Keratinocyte (primary cell): ENCODE results near the gene NOSIP. TPM values are rescaled to one million over a fixed set of nuclear protein-coding genes. Genes with fewer than 3 reads are reported as not detected.

Experiments
- DNase-seq: peaks from one replicate; pipeline ENCODE4 v3.0.0-alpha.2; 2011; ENCODE audit warnings: low read depth, missing footprints, low spot score
- FAIRE-seq: peaks from 2 replicates; lab custom pipeline; 2011; peaks lifted over from hg19 to GRCh38; lab: Jason Lieb, UNC
- H2AFZ ChIP-seq: 2 replicates; pipeline ENCODE4 v1.6.0; 2012; ENCODE audit warnings: low read length, control low read depth, inconsistent platforms; ENCODE audit not compliant: control insufficient read depth
- H3K27ac ChIP-seq: 2 replicates; pipeline ENCODE4 v1.5.1; 2011; ENCODE audit warnings: low read length; ENCODE audit not compliant: control insufficient read depth, insufficient read depth
- H3K27me3 ChIP-seq: 3 replicates; pipeline ENCODE4 v1.6.0; 2011; ENCODE audit warnings: low read length; ENCODE audit not compliant: control insufficient read depth, insufficient read depth; ENCODE audit errors: extremely low read depth
- H3K36me3 ChIP-seq, 2 experiments: 2 replicates in 1 of 2; 3 replicates in 1 of 2; pipeline ENCODE4 v1.5.1; 2011; ENCODE audit warnings: low read length in 2 of 2, mild to moderate bottlenecking in 1 of 2; ENCODE audit not compliant: control insufficient read depth in 2 of 2, insufficient read depth in 2 of 2; ENCODE audit errors: extremely low read depth in 1 of 2
- H3K4me1 ChIP-seq: 3 replicates; pipeline ENCODE4 v1.5.1; 2011; ENCODE audit warnings: low read length; ENCODE audit not compliant: control insufficient read depth, insufficient read depth; ENCODE audit errors: extremely low read depth
- H3K4me2 ChIP-seq: 3 replicates; pipeline ENCODE4 v1.6.0; 2011; ENCODE audit warnings: low read depth, low read length; ENCODE audit not compliant: control insufficient read depth, insufficient read depth; ENCODE audit errors: extremely low read depth
- H3K4me3 ChIP-seq, 3 experiments: fragments of 200-600 bp in 1 of 3; sonication (generic) in 1 of 3; 2 replicates in 2 of 3; 3 replicates in 1 of 3; pipeline ENCODE4 v1.5.1; 2011 to 2016; ENCODE audit warnings: low read length in 3 of 3, mild to moderate bottlenecking in 3 of 3, control low read depth in 2 of 3, inconsistent platforms in 1 of 3, low read depth in 1 of 3, mixed read lengths in 1 of 3, mixed run types in 1 of 3, moderate library complexity in 1 of 3; ENCODE audit not compliant: control insufficient read depth in 2 of 3, insufficient read depth in 2 of 3; ENCODE audit errors: extremely low read depth in 1 of 3
- H3K79me2 ChIP-seq: 2 replicates; pipeline ENCODE4 v1.6.0; 2012; ENCODE audit warnings: low read length; ENCODE audit not compliant: control insufficient read depth, insufficient read depth
- H3K9ac ChIP-seq: 3 replicates; pipeline ENCODE4 v1.6.0; 2011; ENCODE audit warnings: low read length; ENCODE audit not compliant: control insufficient read depth, insufficient read depth; ENCODE audit errors: extremely low read depth
- H3K9me1 ChIP-seq: 3 replicates; pipeline ENCODE4 v1.6.0; 2011; ENCODE audit warnings: low read length; ENCODE audit not compliant: control insufficient read depth, insufficient read depth; ENCODE audit errors: extremely low read depth
- H3K9me3 ChIP-seq: 2 replicates; pipeline ENCODE4 v1.5.1; 2012; ENCODE audit warnings: low read depth, low read length; ENCODE audit not compliant: control insufficient read depth
- H4K20me1 ChIP-seq: 3 replicates; pipeline ENCODE4 v1.6.0; 2011; ENCODE audit warnings: low read length; ENCODE audit not compliant: control insufficient read depth, insufficient read depth; ENCODE audit errors: extremely low read depth
- EZH2 ChIP-seq: IDR thresholded peaks from one replicate; pipeline ENCODE4 v1.6.1; 2012; ENCODE audit warnings: inconsistent platforms, mild to moderate bottlenecking, low read length, moderate library complexity
- dilution Hi-C: fragments of 300-500 bp; cut with MboI; formaldehyde crosslinking; loops from one replicate; pipeline ENCODE4 v1.7.0; 2020; ENCODE audit warnings: low sequenced_read_pairs; ENCODE audit not compliant: extremely low pct_ligation_motif_present
- polyA plus RNA-seq, 5 experiments: library from polyadenylated mRNA; depleted of rRNA in 3 of 5; stranded (reverse) in 3 of 5; stranded (forward) in 1 of 5; unstranded in 1 of 5; fragments of >200 nt; gene quantifications; 1 replicate in 1 of 5; 2 replicates in 3 of 5; 3 replicates in 1 of 5; pipeline versions ENCODE4 v1.2.1 to v1.2.3, GENCODE V29; 2011 to 2012; ENCODE audit warnings: missing spikeins in 2 of 5, low read depth in 1 of 5, low replicate concordance in 1 of 5
- TF ChIP-seq, protein P1 (sequence below), 3 experiments: IDR thresholded peaks in 1 of 3; conservative IDR thresholded peaks in 1 of 3; optimal IDR thresholded peaks in 1 of 3; 2 replicates in 2 of 3; 3 replicates in 1 of 3; pipeline versions ENCODE3 to v1.5.1; 2011; ENCODE audit warnings: low read length in 3 of 3, mild to moderate bottlenecking in 3 of 3, moderate library complexity in 2 of 3, control low read depth in 1 of 3, inconsistent platforms in 1 of 3; ENCODE audit not compliant: insufficient read depth in 2 of 3; ENCODE audit errors: extremely low read depth in 1 of 3

The NOSIP gene
- polyA plus RNA-seq, 1 donor (not counting 4 experiments of a cell fraction or from before 2014, with no cell fraction given), result 36.6 TPM

DNA sequence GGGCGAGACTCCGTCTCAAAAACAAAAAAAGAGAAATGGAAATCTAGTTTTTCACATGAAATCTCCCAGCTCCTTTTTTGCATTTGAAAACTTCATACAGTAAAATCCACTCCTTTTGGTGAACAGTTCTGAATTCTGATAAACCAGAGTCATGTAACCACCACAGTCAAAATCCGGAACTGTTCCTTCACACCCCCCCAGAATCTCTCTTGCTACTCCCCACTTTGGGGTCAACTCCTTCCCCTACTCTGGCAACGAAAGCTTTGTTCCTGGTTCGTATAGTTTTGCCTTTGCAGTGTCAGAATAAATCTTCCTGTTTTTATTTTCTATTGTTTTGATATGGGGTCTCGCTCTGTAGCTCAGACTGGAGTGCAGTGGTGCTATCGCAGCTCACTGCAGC is 28.8 kb downstream of the NOSIP start:
- H3K4me1 ChIP-seq, result peaks cover 19% of the 10 kb centered on the region
- no peak overlapping the region for H3K27ac ChIP-seq
- no peaks in the 10 kb centered on the region for H3K27me3 ChIP-seq
- H3K9me1 ChIP-seq, result no peaks in the 10 kb centered on the region
- H3K36me3 ChIP-seq, result peaks cover 6 to 10% of the 10 kb centered on the region in 2 experiments
- no peaks in the 10 kb centered on the region for H3K79me2 ChIP-seq
- H2AFZ ChIP-seq, result no peak overlapping the region
- H3K9me3 ChIP-seq, result no peaks in the 10 kb centered on the region
- H4K20me1 ChIP-seq, result no peaks in the 10 kb centered on the region
- no peak overlapping the region for H3K4me3 ChIP-seq
- no peak for DNase-seq
- no peak for TF ChIP-seq EZH2
- TF ChIP-seq, protein P1, sequence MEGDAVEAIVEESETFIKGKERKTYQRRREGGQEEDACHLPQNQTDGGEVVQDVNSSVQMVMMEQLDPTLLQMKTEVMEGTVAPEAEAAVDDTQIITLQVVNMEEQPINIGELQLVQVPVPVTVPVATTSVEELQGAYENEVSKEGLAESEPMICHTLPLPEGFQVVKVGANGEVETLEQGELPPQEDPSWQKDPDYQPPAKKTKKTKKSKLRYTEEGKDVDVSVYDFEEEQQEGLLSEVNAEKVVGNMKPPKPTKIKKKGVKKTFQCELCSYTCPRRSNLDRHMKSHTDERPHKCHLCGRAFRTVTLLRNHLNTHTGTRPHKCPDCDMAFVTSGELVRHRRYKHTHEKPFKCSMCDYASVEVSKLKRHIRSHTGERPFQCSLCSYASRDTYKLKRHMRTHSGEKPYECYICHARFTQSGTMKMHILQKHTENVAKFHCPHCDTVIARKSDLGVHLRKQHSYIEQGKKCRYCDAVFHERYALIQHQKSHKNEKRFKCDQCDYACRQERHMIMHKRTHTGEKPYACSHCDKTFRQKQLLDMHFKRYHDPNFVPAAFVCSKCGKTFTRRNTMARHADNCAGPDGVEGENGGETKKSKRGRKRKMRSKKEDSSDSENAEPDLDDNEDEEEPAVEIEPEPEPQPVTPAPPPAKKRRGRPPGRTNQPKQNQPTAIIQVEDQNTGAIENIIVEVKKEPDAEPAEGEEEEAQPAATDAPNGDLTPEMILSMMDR (optimal IDR thresholded peaks at IDR 0.05 in 1 of 3, IDR thresholded peaks at IDR 0.05 in 1 of 3, conservative IDR thresholded peaks at IDR 0.05 in 1 of 3; ENCODE audit: extremely low read depth in 1 of 3, insufficient read depth in 2 of 3, low read length in 3 of 3), result no peak
- no peak overlapping the region for H3K9ac ChIP-seq
- FAIRE-seq, result no peak
- no peak overlapping the region for H3K4me2 ChIP-seq
- dilution Hi-C loops, result no loop called here

DNA sequence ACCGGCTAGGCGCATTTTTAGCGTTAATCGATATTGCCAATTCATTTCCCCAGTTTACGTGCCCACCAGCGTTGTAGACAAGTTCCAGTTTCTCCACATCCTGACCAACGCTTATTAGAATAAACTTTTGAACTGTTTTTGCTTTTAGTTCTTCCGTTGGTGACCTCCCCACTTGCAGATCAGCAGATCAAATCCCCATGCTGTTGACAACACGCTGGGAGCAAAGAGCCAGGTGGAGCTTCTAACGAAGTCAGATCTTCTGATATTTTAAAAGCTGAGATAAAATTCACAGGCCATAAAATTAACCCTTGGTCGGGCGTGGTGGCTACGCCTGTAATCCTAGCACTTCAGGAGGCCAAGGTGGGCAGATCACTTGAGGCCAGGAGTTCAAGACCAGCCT is 31.3 kb downstream of the NOSIP start:
- no peak overlapping the region for H3K9ac ChIP-seq
- no peaks in the 10 kb centered on the region for H4K20me1 ChIP-seq
- H2AFZ ChIP-seq, result no peak overlapping the region
- peaks cover 12% of the 10 kb centered on the region for H3K4me1 ChIP-seq
- no peaks in the 10 kb centered on the region for H3K27me3 ChIP-seq
- dilution Hi-C loops, result no loop called here
- H3K79me2 ChIP-seq, result no peaks in the 10 kb centered on the region
- no peak overlapping the region for H3K27ac ChIP-seq
- H3K9me1 ChIP-seq, result no peaks in the 10 kb centered on the region
- no peaks in the 10 kb centered on the region for H3K9me3 ChIP-seq
- H3K4me2 ChIP-seq, result no peak overlapping the region
- no peak overlapping the region for H3K4me3 ChIP-seq
- H3K36me3 ChIP-seq, result no peaks in the 10 kb centered on the region
- DNase-seq (no peak), FAIRE-seq (no peak)
- TF ChIP-seq, protein P1 (optimal IDR thresholded peaks at IDR 0.05 in 1 of 3, IDR thresholded peaks at IDR 0.05 in 1 of 3, conservative IDR thresholded peaks at IDR 0.05 in 1 of 3; ENCODE audit: extremely low read depth in 1 of 3, insufficient read depth in 2 of 3, low read length in 3 of 3), result no peak
- TF ChIP-seq EZH2, result no peak
